HepG2 (cell line): Measurements from ENCODE around the gene AP5B1. TPM values are rescaled to one million over a fixed set of nuclear protein-coding genes. Genes with fewer than 3 reads are reported as not detected.

Experiments used
- AGO1 ChIP-seq: fragments of 200-400 bp; formaldehyde crosslinking; IDR thresholded peaks from 2 replicates; pipeline ENCODE4 v1.6.1; 2017; ENCODE audit warnings: mild to moderate bottlenecking, low read depth, low read length, moderate library complexity; ENCODE audit not compliant: poor library complexity, severe bottlenecking
- CHCHD3 ChIP-seq: sonication (generic); formaldehyde crosslinking; IDR thresholded peaks from 2 replicates; pipeline ENCODE4 v1.8.0; 2022; ENCODE audit warnings: mild to moderate bottlenecking, missing genetic modification reagents, moderate library complexity
- ELF1 ChIP-seq: sonication (generic); formaldehyde crosslinking; IDR thresholded peaks from 2 replicates; pipeline ENCODE4 v1.4.0; 2020; ENCODE audit warnings: missing genetic modification reagents
- FOXP1 ChIP-seq, 2 experiments: fragments of 450-650 bp in 1 of 2; IDR thresholded peaks; 2 replicates each; pipeline ENCODE4 v1.6.1; 2017 to 2018; ENCODE audit warnings: antibody characterized with exemption in 1 of 2
- GABPB1 ChIP-seq: IDR thresholded peaks from 2 replicates; pipeline ENCODE4 v1.6.1; 2016; ENCODE audit warnings: mild to moderate bottlenecking, missing genetic modification reagents, moderate library complexity, missing compliant biosample characterization
- HINFP ChIP-seq: sonication (generic); formaldehyde crosslinking; IDR thresholded peaks from 2 replicates; pipeline ENCODE4 v1.4.0; 2020; ENCODE audit warnings: low read depth, mild to moderate bottlenecking, missing genetic modification reagents
- HNRNPH1 ChIP-seq: fragments of 200-400 bp; formaldehyde crosslinking; optimal IDR thresholded peaks from 2 replicates; pipeline ENCODE3; 2017; ENCODE audit warnings: mild to moderate bottlenecking, low read depth, low read length
- JARID2 ChIP-seq: sonication (generic); formaldehyde crosslinking; IDR thresholded peaks from 2 replicates; pipeline ENCODE4 v1.8.1; 2023; ENCODE audit warnings: missing genetic modification reagents, inconsistent platforms; ENCODE audit not compliant: insufficient replicate concordance
- KDM3A ChIP-seq: IDR thresholded peaks from 2 replicates; pipeline ENCODE4 v1.6.1; 2018; ENCODE audit warnings: low read depth, missing compliant biosample characterization
- NCOA2 ChIP-seq: sonication (generic); formaldehyde crosslinking; IDR thresholded peaks from 2 replicates; pipeline ENCODE4 v1.8.0; 2022; ENCODE audit warnings: inconsistent platforms
- NR2C2 ChIP-seq: sonication (generic); formaldehyde crosslinking; IDR thresholded peaks from 2 replicates; pipeline ENCODE4 v1.4.0; 2020; ENCODE audit warnings: missing genetic modification reagents, mild to moderate bottlenecking, moderate library complexity, borderline replicate concordance
- RARG ChIP-seq: sonication (generic); formaldehyde crosslinking; IDR thresholded peaks from 2 replicates; pipeline ENCODE4 v1.4.0; 2020; ENCODE audit warnings: low read depth, mild to moderate bottlenecking, missing genetic modification reagents
- SOX13 ChIP-seq, 3 experiments: fragments of 450-650 bp in 1 of 3; sonication (generic) in 1 of 3; formaldehyde crosslinking in 1 of 3; IDR thresholded peaks in 2 of 3; conservative IDR thresholded peaks in 1 of 3; 2 replicates each; pipeline versions ENCODE4 v1.5.0 to v1.6.1; 2016 to 2020; ENCODE audit warnings: antibody characterized with exemption in 1 of 3, mild to moderate bottlenecking in 1 of 3, missing compliant biosample characterization in 1 of 3, missing genetic modification reagents in 1 of 3, moderate library complexity in 1 of 3
- SP2 ChIP-seq: sonication (generic); formaldehyde crosslinking; IDR thresholded peaks from 2 replicates; pipeline ENCODE4 v1.5.1; 2020; ENCODE audit warnings: mild to moderate bottlenecking, missing genetic modification reagents
- ZFP82 ChIP-seq: sonication (generic); formaldehyde crosslinking; IDR thresholded peaks from 2 replicates; pipeline ENCODE4 v1.5.1; 2020; ENCODE audit warnings: mild to moderate bottlenecking, missing genetic modification reagents, borderline replicate concordance
- polyA plus RNA-seq, 8 experiments: library from polyadenylated mRNA; depleted of rRNA in 3 of 8; stranded (reverse) in 7 of 8; unstranded in 1 of 8; fragments of >200 nt; fragmentation: Illumina TruSeq in 4 of 8; extraction: Trizol in 4 of 8; gene quantifications; 2 replicates each; pipeline versions ENCODE4 v1.2.1 to v1.2.3, GENCODE V29; 2011 to 2016; ENCODE audit warnings: low read depth in 4 of 8, missing spikeins in 1 of 8, mixed read lengths in 1 of 8; ENCODE audit not compliant: insufficient read depth in 1 of 8
- total RNA-seq, 5 experiments: library from RNA; depleted of rRNA; stranded (reverse); fragments of >200 nt; fragmentation: Illumina TruSeq; extraction: Trizol; gene quantifications; 2 replicates each; pipeline ENCODE4 v1.2.3, GENCODE V29; 2016; ENCODE audit warnings: low read depth in 1 of 5
- TF ChIP-seq, protein P1 (sequence below): sonication (generic); formaldehyde crosslinking; conservative IDR thresholded peaks from 2 replicates; pipeline ENCODE4 v1.4.0; 2020; ENCODE audit warnings: missing genetic modification reagents
- TF ChIP-seq, protein P2 (sequence below): sonication (generic); formaldehyde crosslinking; IDR thresholded peaks from 2 replicates; pipeline ENCODE4 v1.4.0; 2020; ENCODE audit warnings: mild to moderate bottlenecking, missing genetic modification reagents

Gene AP5B1
- total and polyA plus RNA-seq, 2 of the 13 experiments (the other 11 are each of a cell fraction or from before 2014, with no cell fraction given), result 1.7 to 4.4 TPM

- peak; percentile 65 for TF ChIP-seq GABPB1 (CRISPR knock-in tag)
- no peak for TF ChIP-seq SOX13 (IDR thresholded peaks at IDR 0.05)
- peak in 1 of 2 experiments; percentile 34; a peak in 1 of 4 replicates for TF ChIP-seq SOX13 (CRISPR knock-in tag; conservative IDR thresholded peaks at IDR 0.05 in 1 of 2, IDR thresholded peaks at IDR 0.05 in 1 of 2)
- no peak for TF ChIP-seq FOXP1 (IDR thresholded peaks at IDR 0.05)
- no peak for TF ChIP-seq FOXP1 (CRISPR knock-in tag; IDR thresholded peaks at IDR 0.05)
- no peak for TF ChIP-seq NCOA2 (CRISPR knock-in tag)
- TF ChIP-seq HNRNPH1, result no peak
- no peak; the same call in 1 of the 2 replicates for TF ChIP-seq NR2C2 (CRISPR knock-in tag)
- TF ChIP-seq KDM3A (CRISPR knock-in tag), result no peak
- no peak for TF ChIP-seq SP2
- TF ChIP-seq, protein P1, sequence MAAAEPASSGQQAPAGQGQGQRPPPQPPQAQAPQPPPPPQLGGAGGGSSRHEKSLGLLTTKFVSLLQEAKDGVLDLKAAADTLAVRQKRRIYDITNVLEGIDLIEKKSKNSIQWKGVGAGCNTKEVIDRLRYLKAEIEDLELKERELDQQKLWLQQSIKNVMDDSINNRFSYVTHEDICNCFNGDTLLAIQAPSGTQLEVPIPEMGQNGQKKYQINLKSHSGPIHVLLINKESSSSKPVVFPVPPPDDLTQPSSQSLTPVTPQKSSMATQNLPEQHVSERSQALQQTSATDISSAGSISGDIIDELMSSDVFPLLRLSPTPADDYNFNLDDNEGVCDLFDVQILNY (CRISPR knock-in tag), result no peak
- no peak for TF ChIP-seq CHCHD3 (CRISPR knock-in tag)
- TF ChIP-seq RARG (CRISPR knock-in tag), result no peak
- TF ChIP-seq ELF1 (CRISPR knock-in tag), result peak; percentile 43; the same call in 1 of the 2 replicates
- TF ChIP-seq, protein P2, sequence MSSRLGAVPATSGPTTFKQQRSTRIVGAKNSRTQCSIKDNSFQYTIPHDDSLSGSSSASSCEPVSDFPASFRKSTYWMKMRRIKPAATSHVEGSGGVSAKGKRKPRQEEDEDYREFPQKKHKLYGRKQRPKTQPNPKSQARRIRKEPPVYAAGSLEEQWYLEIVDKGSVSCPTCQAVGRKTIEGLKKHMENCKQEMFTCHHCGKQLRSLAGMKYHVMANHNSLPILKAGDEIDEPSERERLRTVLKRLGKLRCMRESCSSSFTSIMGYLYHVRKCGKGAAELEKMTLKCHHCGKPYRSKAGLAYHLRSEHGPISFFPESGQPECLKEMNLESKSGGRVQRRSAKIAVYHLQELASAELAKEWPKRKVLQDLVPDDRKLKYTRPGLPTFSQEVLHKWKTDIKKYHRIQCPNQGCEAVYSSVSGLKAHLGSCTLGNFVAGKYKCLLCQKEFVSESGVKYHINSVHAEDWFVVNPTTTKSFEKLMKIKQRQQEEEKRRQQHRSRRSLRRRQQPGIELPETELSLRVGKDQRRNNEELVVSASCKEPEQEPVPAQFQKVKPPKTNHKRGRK (CRISPR knock-in tag), result no peak
- no peak for TF ChIP-seq HINFP (CRISPR knock-in tag)
- TF ChIP-seq ZFP82 (CRISPR knock-in tag), result no peak
- no peak for TF ChIP-seq JARID2
- no peak for TF ChIP-seq AGO1
Observed at GRCh38 chr11:65770951-65771567, 9.7 kb downstream of the AP5B1 start (continued).
